Ammon's horn (tissue), 1 donor: Measurements from ENCODE around the gene IRF1.
"Not testable (repeated sequence)": the region's sequence is repeated elsewhere in the genome, so short reads cannot be mapped to it uniquely, and the experiment has no call there.

ENCODE experiments used
- DNase-seq: peaks from one replicate; pipeline ENCODE4 v3.0.0-alpha.2; 2016; ENCODE audit warnings: low spot score

IRF1 gene, protein sequence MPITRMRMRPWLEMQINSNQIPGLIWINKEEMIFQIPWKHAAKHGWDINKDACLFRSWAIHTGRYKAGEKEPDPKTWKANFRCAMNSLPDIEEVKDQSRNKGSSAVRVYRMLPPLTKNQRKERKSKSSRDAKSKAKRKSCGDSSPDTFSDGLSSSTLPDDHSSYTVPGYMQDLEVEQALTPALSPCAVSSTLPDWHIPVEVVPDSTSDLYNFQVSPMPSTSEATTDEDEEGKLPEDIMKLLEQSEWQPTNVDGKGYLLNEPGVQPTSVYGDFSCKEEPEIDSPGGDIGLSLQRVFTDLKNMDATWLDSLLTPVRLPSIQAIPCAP

DNA sequence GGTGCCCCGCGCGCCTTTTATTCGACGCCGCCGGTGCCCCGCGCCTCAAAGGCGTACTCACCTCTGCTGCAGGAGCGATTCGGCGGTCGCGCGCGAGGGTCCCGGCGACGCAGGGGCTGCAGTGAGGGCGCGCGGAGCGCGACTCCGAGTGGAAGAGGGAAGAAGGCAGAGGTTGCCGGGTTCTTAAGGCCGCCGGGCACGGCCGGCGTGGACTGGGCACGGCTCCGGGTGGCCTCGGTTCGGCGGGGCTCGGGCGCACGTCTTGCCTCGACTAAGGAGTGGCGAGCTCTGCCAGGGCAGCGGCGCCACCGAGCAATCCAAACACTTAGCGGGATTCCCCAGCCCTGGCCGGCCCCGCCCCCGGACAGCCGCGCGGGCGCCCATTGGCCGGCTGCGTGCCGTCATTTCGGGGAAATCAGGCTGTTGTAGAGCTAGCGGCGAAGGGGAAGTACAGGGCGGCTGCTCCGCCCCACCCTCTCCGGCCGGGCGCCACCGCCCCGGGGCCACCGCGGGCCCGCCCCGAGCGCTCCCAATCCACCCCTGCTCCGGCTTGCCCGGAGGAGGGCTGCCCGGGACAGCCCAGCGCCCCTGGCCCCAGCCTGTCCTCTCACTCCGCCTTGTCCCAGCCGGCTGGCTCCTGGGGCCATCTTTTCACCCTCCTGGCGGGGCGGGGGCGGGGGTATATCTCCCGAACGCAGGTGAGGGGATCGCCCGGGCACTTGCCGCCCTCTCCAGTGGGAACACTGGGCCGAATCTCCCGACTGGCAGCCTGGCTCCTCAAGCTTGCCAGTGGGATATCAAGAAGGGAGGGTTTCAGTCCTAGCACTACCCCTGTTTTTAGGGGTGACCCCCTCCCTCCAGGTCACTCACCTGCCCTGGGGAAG lies at the start of gene IRF1:
TSS of gene IRF1 (minus strand) at position 290 of the 884 bp plus-strand sequence. CDS start 1,295 bp downstream, outside the sequence.
- peak; percentile 95 for DNase-seq

- no peak for DNase-seq
These were observed 49.6 kb upstream of the IRF1 start for GRCh38 chr5:132540149-132540548.

DNA sequence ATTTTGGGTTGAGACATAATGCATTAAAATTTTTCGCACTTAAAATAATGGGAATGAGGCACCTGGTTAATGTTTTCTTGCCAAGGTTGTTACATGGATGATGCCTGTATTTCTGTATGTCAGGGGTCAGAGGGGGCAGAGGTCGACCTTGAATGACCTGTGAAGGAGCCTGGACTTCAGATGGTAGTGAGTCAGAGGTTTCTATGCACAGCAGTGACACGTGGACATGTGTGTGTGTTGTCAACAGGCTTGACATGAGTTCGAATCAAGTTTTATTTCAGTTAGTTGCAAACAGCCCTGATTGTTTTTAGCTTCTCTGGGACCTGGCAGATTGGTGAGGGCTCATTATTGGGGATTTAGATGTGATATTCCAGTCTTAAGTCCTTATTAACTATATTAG lies 49.1 kb upstream of the IRF1 start:
- DNase-seq = no peak

GRCh38 chr5:132530946-132531345 lies 40.4 kb upstream of the IRF1 start:
- DNase-seq = no peak

DNA sequence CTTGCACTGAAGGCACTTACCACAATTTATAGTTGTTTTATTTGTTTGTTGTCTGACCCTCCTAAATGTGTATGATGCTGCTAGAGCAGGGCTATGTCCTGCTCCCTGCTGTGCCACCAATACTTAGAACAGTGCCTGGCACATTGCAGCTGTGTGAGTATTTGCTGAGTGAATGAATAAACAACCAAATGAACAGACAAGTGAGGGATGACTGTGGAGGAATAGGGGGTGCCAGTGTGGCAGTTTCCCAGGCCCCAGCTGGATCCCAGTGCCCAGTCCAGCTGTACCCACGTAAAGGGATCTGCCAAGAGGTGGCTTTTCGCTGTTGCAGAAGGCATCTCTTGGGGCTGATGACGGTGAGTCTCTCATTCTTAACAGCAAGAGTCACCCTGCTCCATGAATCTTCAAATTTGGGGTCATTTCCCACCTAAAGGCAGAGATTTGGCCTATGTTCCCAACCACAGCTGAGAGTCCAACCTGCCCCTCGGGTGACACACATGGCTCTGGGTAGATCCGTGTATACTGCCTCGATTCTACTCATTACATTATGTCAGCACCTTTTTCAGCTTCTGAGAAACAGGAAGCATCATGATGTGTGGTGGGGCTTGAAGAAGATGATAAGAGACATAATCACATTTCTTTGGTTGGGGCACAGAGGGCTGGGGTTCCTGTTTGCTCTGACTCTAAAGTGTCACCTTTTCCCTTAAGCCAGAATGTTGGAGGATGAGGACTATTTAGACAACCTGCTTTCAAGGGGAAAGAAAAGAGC lies 38.5 kb upstream of the IRF1 start:
- peak; percentile 41 for DNase-seq

- DNase-seq = no peak
These were observed 37.4 kb upstream of the IRF1 start for GRCh38 chr5:132528021-132528420.

DNA sequence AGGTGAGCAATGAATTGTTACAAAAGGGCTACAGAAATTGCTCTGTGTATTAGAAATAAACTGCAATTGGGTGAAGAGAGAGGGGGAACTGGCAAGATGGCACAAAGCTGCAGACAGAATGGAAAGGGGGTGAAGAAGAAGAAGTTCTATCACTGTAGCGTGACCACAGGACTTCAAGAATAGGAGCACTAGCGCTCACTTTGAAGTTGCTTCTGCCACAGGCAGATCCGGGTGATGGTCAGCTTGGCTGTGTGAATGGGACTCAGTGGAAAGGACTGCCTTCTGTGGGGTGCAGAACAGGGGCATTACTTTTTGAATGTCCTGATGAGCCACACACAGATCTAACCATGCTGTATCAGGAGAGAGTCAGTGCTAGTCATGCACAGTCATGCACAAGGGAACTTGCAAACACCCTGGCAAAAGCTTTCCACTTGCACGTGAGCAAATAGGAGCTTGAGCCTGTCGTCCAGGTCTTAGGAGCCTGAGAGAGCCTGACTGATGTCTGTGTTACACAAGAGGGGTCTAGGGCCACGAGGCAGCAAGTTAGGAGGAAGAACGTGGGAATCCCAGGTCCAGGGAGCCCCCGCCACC lies 36.5 kb upstream of the IRF1 start:
- DNase-seq = no peak

DNA sequence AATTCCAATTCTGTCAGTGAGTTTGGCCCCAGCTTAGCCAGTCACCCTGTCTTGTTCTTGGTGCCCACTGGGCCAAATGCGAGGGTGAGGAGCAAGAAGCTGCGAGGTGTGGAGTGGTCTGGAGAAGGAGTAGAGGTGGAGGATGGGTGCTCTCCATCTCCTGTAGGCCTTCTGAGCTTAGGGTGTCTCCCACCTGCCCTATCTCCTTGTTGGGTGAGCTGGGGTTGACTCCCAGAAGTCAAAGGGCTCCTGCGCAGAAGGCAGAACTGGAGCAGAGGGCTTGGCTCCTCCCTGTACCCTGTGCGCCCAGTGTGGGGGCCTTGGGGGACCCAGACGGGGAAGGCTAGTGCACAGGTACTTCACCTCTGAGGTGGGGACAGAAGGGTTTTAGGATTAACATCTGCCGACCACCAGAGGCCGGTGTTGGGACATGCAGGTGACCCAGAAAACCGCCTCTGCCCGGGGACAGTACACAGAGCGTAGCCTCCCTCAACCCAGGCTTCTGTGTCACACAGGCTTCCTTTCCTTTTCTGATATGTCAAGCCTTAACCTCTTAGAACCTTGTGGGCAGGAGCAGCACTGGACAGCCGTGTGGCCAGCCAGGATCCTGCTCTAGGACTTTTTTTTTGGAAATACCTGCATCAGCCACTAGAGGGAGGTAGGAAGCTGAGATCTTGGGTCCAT lies 35.9 kb upstream of the IRF1 start:
- peak; percentile 54 for DNase-seq

GRCh38 chr5:132525299-132525724 lies 34.7 kb upstream of the IRF1 start:
- DNase-seq = no peak

DNA sequence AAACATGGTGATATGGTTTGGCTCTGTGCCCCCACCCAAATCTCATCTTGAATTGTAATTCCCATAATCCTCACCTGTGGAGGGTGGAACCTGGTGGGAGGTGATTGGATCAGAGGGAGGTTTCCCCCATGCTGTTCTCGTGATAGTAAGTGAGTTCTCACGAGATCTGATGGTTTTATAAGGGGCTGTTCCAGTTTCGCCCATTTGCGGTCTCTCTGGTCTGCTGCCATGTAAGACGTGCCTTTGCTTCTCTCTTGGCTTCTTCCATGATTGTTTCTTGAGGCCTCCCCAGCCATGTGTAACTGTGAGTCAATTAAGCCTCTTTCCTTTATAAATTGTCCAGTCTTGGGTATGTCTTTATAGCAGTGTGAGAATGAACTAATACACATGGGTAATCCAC lies 34.3 kb upstream of the IRF1 start:
- not testable (repeated sequence) for DNase-seq

DNA sequence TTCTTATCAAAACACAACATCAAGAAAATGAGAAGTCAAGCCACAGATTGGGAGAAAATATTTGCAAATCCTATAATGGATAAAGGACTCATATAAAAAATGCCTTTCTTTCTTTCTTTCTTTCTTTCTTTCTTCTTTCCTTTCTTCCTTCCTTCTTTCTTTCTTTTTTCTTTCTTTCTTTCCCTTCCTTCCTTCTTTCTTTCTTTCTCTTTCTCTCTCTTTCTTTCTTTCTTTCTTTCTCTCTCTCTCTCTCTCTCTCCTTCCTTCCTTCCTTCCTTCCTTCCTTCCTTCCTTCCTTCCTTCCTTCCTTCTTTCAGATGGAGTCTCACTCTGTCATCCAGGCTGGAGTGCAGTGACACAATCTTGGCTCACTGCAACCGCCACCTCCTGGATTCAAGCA lies 31.5 kb upstream of the IRF1 start:
- not testable (repeated sequence) for DNase-seq

GRCh38 chr5:132513618-132514336 lies 23.2 kb upstream of the IRF1 start:
- DNase-seq = not testable (repeated sequence)

DNA sequence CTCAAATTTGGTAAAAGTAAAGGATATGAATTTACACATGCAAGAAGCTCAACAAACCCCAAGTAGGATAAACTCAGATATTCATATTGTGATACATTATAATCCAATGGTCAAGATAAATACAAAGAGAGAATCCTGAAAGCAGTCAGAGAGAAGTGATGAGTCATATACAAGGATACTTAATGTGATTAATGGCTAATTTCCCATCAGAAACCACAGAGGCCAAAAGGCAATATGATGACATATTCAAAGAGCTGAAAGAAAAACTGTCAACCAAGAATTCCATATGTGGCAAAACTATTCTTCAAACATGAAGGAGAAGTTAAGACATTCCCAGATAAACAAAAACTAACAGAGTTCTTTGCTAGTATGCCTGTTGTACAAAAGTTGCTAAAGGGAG lies 19.5 kb upstream of the IRF1 start:
- no peak for DNase-seq

- peak; percentile 70 for DNase-seq
These were observed 15.6 kb upstream of the IRF1 start for GRCh38 chr5:132506094-132506692.

DNA sequence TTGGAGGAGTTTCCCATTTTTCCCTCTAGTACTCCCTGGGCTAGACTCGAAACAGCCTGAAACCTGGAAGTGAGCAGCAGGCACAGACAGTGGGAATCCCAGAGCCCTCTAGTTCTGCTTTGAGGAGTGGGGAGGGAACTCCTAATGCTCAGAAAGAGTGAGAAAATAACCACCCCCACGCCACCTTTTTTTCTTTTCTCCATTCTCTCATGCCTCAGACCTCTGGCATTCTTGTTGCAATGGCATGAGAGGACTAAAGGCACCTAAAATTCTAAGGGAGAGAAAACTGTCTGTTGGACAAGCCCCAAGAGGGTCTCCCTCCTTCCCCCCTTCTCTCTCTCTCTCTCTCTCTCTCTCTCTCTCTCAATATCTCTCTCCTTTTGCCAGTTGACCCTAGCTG lies 15.1 kb upstream of the IRF1 start:
- no peak for DNase-seq

- no peak for DNase-seq
These were observed 14.2 kb upstream of the IRF1 start for GRCh38 chr5:132504746-132505145.

DNA sequence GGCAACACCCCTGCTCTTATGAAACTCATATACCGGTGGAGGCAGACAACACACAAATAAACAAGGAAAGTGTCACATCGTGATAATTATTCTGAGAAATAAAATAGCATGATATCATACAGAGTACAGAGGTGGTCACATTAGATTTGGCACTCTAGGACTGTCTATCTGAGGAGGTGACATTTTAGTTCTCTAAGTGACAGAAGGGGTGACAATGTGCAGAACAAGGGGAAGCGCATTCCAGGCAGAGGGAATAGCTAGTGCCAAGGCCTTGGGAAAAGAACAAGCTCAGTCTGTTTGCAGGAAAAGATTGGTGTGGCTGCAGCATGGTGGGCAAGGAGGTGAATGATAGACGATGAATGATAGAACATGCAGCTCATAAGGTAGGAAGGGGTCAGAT lies 12.7 kb upstream of the IRF1 start:
- no peak for DNase-seq

GRCh38 chr5:132501961-132502931 lies 11.7 kb upstream of the IRF1 start:
- DNase-seq = peak; percentile 62

DNA sequence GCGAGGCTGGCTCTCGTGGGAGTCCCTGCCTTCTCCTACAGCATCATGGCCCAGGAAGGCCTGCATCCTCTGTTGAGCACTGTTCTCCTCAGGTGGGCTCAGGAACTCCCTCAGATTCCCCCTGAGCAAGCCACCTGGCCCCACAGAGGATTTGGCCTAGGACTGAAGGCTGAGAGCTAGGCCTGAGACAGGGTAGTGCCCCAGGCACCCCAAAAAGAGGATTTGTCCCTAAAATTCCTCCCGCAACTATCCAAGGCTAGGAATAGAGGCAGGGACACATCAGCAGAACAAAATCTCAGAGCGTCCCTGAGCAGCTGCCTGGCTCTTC lies 11.0 kb upstream of the IRF1 start:
- no peak for DNase-seq
